WTC11 (cell line): ENCODE data around the gene SASS6. TPM values are rescaled to one million over a fixed set of nuclear protein-coding genes. Genes with fewer than 3 reads are reported as not detected.

ENCODE experiments used
- ATAC-seq: fragments of 200-7000 bp; cut with Tn5 transposase; 2 replicates; pipeline ENCODE4 v1.10.0; 2021; ENCODE audit warnings: mild to moderate bottlenecking, moderate library complexity
- CTCF ChIA-PET: fragments of 300-600 bp; sonication (Branson Sonifier 250); formaldehyde crosslinking; loops from one replicate; lab custom pipeline; 2021; ENCODE audit warnings: antibody characterized with exemption; lab: Charles Lee
- POLR2A ChIA-PET: fragments of 350-600 bp; sonication (Branson Sonifier 250); formaldehyde crosslinking; loops from one replicate; lab custom pipeline; 2021; ENCODE audit warnings: antibody characterized with exemption; lab: Charles Lee
- DNase-seq: peaks from one replicate; pipeline ENCODE4 v3.0.0; 2021; ENCODE audit warnings: low spot score
- H3K27ac Mint-ChIP-seq: 2 replicates; pipeline ENCODE4 v1.8.0; 2021; ENCODE audit warnings: mixed read lengths
- H3K27me3 Mint-ChIP-seq: 2 replicates; pipeline ENCODE4 v1.8.0; 2021; ENCODE audit warnings: low read depth, mild to moderate bottlenecking, moderate library complexity, mixed read lengths
- H3K36me3 Mint-ChIP-seq: 2 replicates; pipeline ENCODE4 v1.8.0; 2021; ENCODE audit warnings: mixed read lengths
- H3K4me1 Mint-ChIP-seq: 2 replicates; pipeline ENCODE4 v1.8.0; 2022; ENCODE audit warnings: mixed read lengths
- H3K4me3 Mint-ChIP-seq: 2 replicates; pipeline ENCODE4 v1.8.0; 2021; ENCODE audit warnings: mild to moderate bottlenecking, moderate library complexity, mixed read lengths
- H3K9me3 Mint-ChIP-seq: 2 replicates; pipeline ENCODE4 v1.8.0; 2021; ENCODE audit warnings: mixed read lengths
- CBFB ChIP-seq: sonication (generic); formaldehyde crosslinking; IDR thresholded peaks from 2 replicates; pipeline ENCODE4 v1.8.1; 2022; ENCODE audit warnings: mild to moderate bottlenecking, low read depth, missing genetic modification reagents
- E2F5 ChIP-seq: sonication (generic); formaldehyde crosslinking; IDR thresholded peaks from 2 replicates; pipeline ENCODE4 v1.8.1; 2022; ENCODE audit warnings: mild to moderate bottlenecking, moderate library complexity, missing genetic modification reagents
- ELF4 ChIP-seq: sonication (generic); formaldehyde crosslinking; IDR thresholded peaks from 2 replicates; pipeline ENCODE4 v1.8.1; 2022; ENCODE audit warnings: low read depth, mild to moderate bottlenecking, moderate library complexity, missing genetic modification reagents
- ESRRA ChIP-seq: sonication (generic); formaldehyde crosslinking; IDR thresholded peaks from 2 replicates; pipeline ENCODE4 v1.8.1; 2022; ENCODE audit warnings: mild to moderate bottlenecking, missing genetic modification reagents, borderline replicate concordance
- FOXP4 ChIP-seq: sonication (generic); formaldehyde crosslinking; IDR thresholded peaks from 2 replicates; pipeline ENCODE4 v1.8.0; 2022; ENCODE audit warnings: mild to moderate bottlenecking, missing genetic modification reagents
- HMGA2 ChIP-seq: fragments of 250-450 bp; sonication (Bioruptor Pico); IDR thresholded peaks from 2 replicates; pipeline ENCODE4 v1.4.0; 2021; ENCODE audit warnings: mild to moderate bottlenecking, moderate library complexity
- HMGXB4 ChIP-seq: sonication (generic); formaldehyde crosslinking; IDR thresholded peaks from 2 replicates; pipeline ENCODE4 v1.8.1; 2023; ENCODE audit warnings: mild to moderate bottlenecking, moderate library complexity, missing genetic modification reagents
- IRF2 ChIP-seq: sonication (generic); formaldehyde crosslinking; IDR thresholded peaks from 2 replicates; pipeline ENCODE4 v1.8.0; 2022; ENCODE audit warnings: low read depth, missing genetic modification reagents, borderline replicate concordance
- MYBL2 ChIP-seq: sonication (generic); formaldehyde crosslinking; IDR thresholded peaks from 2 replicates; pipeline ENCODE4 v1.8.1; 2023; ENCODE audit warnings: mild to moderate bottlenecking, moderate library complexity, missing genetic modification reagents
- NFATC4 ChIP-seq: fragments of 250-450 bp; sonication (Bioruptor Pico); IDR thresholded peaks from 2 replicates; pipeline ENCODE4 v1.9.0; 2021; ENCODE audit warnings: mild to moderate bottlenecking
- NFE2L1 ChIP-seq: sonication (generic); formaldehyde crosslinking; IDR thresholded peaks from 2 replicates; pipeline ENCODE4 v1.8.1; 2023; ENCODE audit warnings: missing genetic modification reagents
- NR1H2 ChIP-seq: sonication (generic); formaldehyde crosslinking; IDR thresholded peaks from 2 replicates; pipeline ENCODE4 v1.9.0; 2021; ENCODE audit warnings: mild to moderate bottlenecking, moderate library complexity, missing genetic modification reagents
- PREB ChIP-seq: sonication (generic); formaldehyde crosslinking; IDR thresholded peaks from 2 replicates; pipeline ENCODE4 v1.8.1; 2022; ENCODE audit warnings: mild to moderate bottlenecking, missing genetic modification reagents, moderate library complexity, borderline replicate concordance
- RORB ChIP-seq: fragments of 250-450 bp; sonication (Bioruptor Pico); IDR thresholded peaks from 2 replicates; pipeline ENCODE4 v1.9.0; 2021; ENCODE audit warnings: mild to moderate bottlenecking
- SMAD4 ChIP-seq: sonication (generic); formaldehyde crosslinking; IDR thresholded peaks from 2 replicates; pipeline ENCODE4 v1.8.0; 2022; ENCODE audit warnings: mild to moderate bottlenecking, missing genetic modification reagents
- TEAD1 ChIP-seq: sonication (generic); formaldehyde crosslinking; IDR thresholded peaks from 2 replicates; pipeline ENCODE4 v1.8.0; 2022; ENCODE audit warnings: mild to moderate bottlenecking, missing genetic modification reagents
- ZNF232 ChIP-seq: sonication (generic); formaldehyde crosslinking; IDR thresholded peaks from 2 replicates; pipeline ENCODE4 v1.8.0; 2022; ENCODE audit warnings: mild to moderate bottlenecking, missing genetic modification reagents
- ZNF263 ChIP-seq: sonication (generic); formaldehyde crosslinking; IDR thresholded peaks from 2 replicates; pipeline ENCODE4 v1.8.1; 2022; ENCODE audit warnings: low read depth, mild to moderate bottlenecking, moderate library complexity, missing genetic modification reagents
- ZNF281 ChIP-seq: sonication (generic); formaldehyde crosslinking; IDR thresholded peaks from 2 replicates; pipeline ENCODE4 v1.8.0; 2023; ENCODE audit warnings: mild to moderate bottlenecking, missing genetic modification reagents
- ZNF425 ChIP-seq: fragments of 250-450 bp; sonication (Bioruptor Pico); conservative IDR thresholded peaks from 2 replicates; pipeline ENCODE4 v1.9.0; 2021; ENCODE audit warnings: mild to moderate bottlenecking
- total RNA-seq: library from RNA; stranded (reverse); gene quantifications from 3 replicates; pipeline ENCODE4 v1.2.3, GENCODE V29; 2021

The SASS6 gene
- total RNA-seq, 1 experiment from 2014 or later, result 13.6 TPM

GRCh38 chr1:100035214-100035613 lies 97.5 kb downstream of the SASS6 start:
- CTCF ChIA-PET, result no interaction called here

GRCh38 chr1:100034470-100034869 lies 98.3 kb downstream of the SASS6 start:
- Mint-ChIP-seq H3K4me3 (no peak overlapping the region), H3K36me3 (0 out of 2 replicates have a peak, but pooled peaks cover 2% of the 10 kb centered on the region), H3K27me3 (no peaks in the 10 kb centered on the region), H3K27ac (peak overlapping the region; percentile 65), H3K4me1 (peaks cover 26% of the 10 kb centered on the region), H3K9me3 (peaks cover 5% of the 10 kb centered on the region; the same call in 1 of the 2 replicates)
- ATAC-seq, result 0 out of 2 replicates have a peak, but pooled peaks have one; percentile 13
- POLR2A ChIA-PET, result no interaction called here
- CTCF ChIA-PET, result no interaction called here
- DNase-seq, result no peak
- no peak for TF ChIP-seq ZNF425 (CRISPR knock-in tag)
- TF ChIP-seq CBFB (CRISPR knock-in tag), result no peak
- no peak for TF ChIP-seq PREB (CRISPR knock-in tag)
- TF ChIP-seq RORB (CRISPR knock-in tag), result no peak
- TF ChIP-seq NR1H2 (CRISPR knock-in tag), result no peak
- TF ChIP-seq HMGXB4, result no peak
- TF ChIP-seq HMGA2, result no peak

More at GRCh38 chr1:100035214-100035613, 97.5 kb downstream of the SASS6 start:
- Mint-ChIP-seq H3K27me3 (no peaks in the 10 kb centered on the region), H3K27ac (peak overlapping the region; percentile 60), H3K4me3 (no peak overlapping the region; the same call in 1 of the 2 replicates), H3K4me1 (peaks cover 33% of the 10 kb centered on the region), H3K9me3 (peaks cover 5% of the 10 kb centered on the region; the same call in 1 of the 2 replicates), H3K36me3 (0 out of 2 replicates have a peak, but pooled peaks cover 2% of the 10 kb centered on the region)
- no peak for ATAC-seq
- POLR2A ChIA-PET, result interaction anchor here (1.4 kb wide), 1 partner anchor 65 kb away, joined by 3 read pairs; the partner anchor contains the start of gene SLC35A3
- no peak for DNase-seq
- TF ChIP-seq SMAD4 (CRISPR knock-in tag) (no peak), NFE2L1 (no peak), FOXP4 (no peak), E2F5 (CRISPR knock-in tag) (no peak), ZNF263 (CRISPR knock-in tag) (no peak), IRF2 (CRISPR knock-in tag) (no peak), TEAD1 (CRISPR knock-in tag) (no peak), RORB (CRISPR knock-in tag) (no peak), ELF4 (no peak), ESRRA (CRISPR knock-in tag) (no peak), MYBL2 (no peak), PREB (CRISPR knock-in tag) (no peak), NFATC4 (CRISPR knock-in tag) (no peak), ZNF281 (no peak), ZNF232 (CRISPR knock-in tag) (no peak)
